Thymus (tissue), 11 donors: ENCODE measurements around the gene SIRT7. TPM values are rescaled to one million over a fixed set of nuclear protein-coding genes. Genes with fewer than 3 reads are reported as not detected.
A peak's percentile ranks its signal among the peaks of the same experiment; 100 is the strongest.

Experiments used
- DNase-seq, 9 donors: peaks; one replicate each; pipeline ENCODE4 v3.0.0-alpha.2; 2013; ENCODE audit warnings: low spot score in 9 of 9, low read depth in 6 of 9, missing footprints in 1 of 9
- H3K27ac ChIP-seq, 2 donors: one replicate each; pipeline ENCODE4 v1.5.1; 2013; ENCODE audit warnings: control low read depth in 1 of 2, low read depth in 1 of 2, low read length in 1 of 2, mild to moderate bottlenecking in 1 of 2, moderate library complexity in 1 of 2
- H3K27me3 ChIP-seq, 2 donors: one replicate each; pipeline ENCODE4 v1.5.1; 2013; ENCODE audit warnings: low read length in 1 of 2; ENCODE audit not compliant: control insufficient read depth in 2 of 2, insufficient read depth in 1 of 2
- H3K36me3 ChIP-seq, 2 donors: one replicate each; pipeline ENCODE4 v1.5.1; 2013; ENCODE audit warnings: low read length in 1 of 2, mild to moderate bottlenecking in 1 of 2, moderate library complexity in 1 of 2; ENCODE audit not compliant: control insufficient read depth in 2 of 2, insufficient read depth in 2 of 2
- H3K4me1 ChIP-seq, 2 donors: one replicate each; pipeline ENCODE4 v1.5.1; 2013; ENCODE audit warnings: low read length in 2 of 2; ENCODE audit not compliant: control insufficient read depth in 2 of 2, insufficient read depth in 2 of 2
- H3K4me3 ChIP-seq, 2 donors: one replicate each; pipeline ENCODE4 v1.5.1; 2013; ENCODE audit warnings: low read length in 2 of 2, control low read depth in 1 of 2, mild to moderate bottlenecking in 1 of 2
- H3K9me3 ChIP-seq, 2 donors: one replicate each; pipeline ENCODE4 v1.5.1; 2013; ENCODE audit warnings: low read length in 1 of 2, mild to moderate bottlenecking in 1 of 2; ENCODE audit not compliant: control insufficient read depth in 2 of 2, insufficient read depth in 1 of 2
- WGBS: extraction: QIAGEN DNeasy Blood & Tissue Kit; methylation state at CpG from one replicate; pipeline ENCODE4 v1.1.7; 2013; 5-methylcytosine and 5-hydroxymethylcytosine counted together
- polyA plus RNA-seq: library from polyadenylated mRNA; stranded (reverse); fragments of 200-250 nt; gene quantifications from one replicate; pipeline ENCODE4 v1.2.3, GENCODE V29; 2013
- total RNA-seq: library from RNA; stranded (reverse); fragments of 120-200 nt; gene quantifications from one replicate; pipeline ENCODE4 v1.2.4, GENCODE V29; 2013
- donor health status: healthy.

Gene SIRT7
- total and polyA plus RNA-seq, 2 donors = 16.1 to 47.7 TPM

DNA sequence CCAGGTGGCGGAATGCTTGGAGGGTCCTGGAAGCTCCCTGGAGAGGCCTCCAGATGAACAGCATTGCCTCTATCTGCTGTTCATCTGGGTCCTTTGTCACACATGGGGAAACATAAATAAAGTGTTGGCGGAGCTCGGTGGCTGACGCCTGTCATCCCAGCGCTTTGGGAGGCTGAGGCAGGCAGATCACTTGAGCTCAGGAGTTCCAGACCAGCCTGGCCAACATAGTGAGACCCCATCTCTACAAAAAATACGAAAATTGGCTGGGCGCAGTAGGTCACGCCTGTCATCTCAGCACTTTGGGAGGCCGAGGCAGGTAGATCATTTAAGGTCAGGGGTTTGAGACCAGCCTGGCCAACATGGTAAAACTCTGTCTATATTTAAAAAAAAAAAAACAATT is 26.9 kb upstream of the SIRT7 start:
- Histone ChIP-seq H3K4me1 (peaks cover 0 to 11% of the 10 kb centered on the region in 2 donors), H3K9me3 (no peaks in the 10 kb centered on the region), H3K27ac (no peak overlapping the region), H3K36me3 (no peaks in the 10 kb centered on the region), H3K4me3 (no peak overlapping the region), H3K27me3 (peaks cover 11 to 51% of the 10 kb centered on the region in 2 donors)
- WGBS = 97% methylated on average over 9 of the region's 9 CpGs
- DNase-seq = no peak

DNA sequence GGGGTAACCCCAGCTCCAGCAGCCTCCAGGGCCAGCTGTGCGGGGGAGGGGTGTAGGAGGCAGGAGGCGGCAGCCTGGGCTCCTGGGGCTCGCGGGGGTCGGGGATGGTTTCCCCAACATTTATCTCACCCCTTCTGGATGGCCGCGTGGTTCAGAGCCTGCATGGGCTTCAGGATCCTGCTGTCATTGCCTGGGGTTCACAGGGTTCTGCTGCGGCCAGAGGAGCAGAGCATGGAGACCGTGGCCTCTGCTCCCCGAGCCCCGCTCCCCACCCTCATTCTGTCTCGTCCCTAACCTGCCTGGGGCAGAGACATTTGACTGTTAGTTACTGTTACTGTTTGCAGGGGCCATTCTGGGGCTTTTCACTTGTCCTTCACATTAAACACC is 24.2 kb upstream of the SIRT7 start:
- DNase-seq = no peak
- peaks cover 0 to 15% of the 10 kb centered on the region in 2 donors for H3K4me1 ChIP-seq
- peaks cover 0 to 6% of the 10 kb centered on the region in 2 donors for H3K9me3 ChIP-seq
- 71% methylated on average over 12 of the region's 12 CpGs for WGBS
- H3K36me3 ChIP-seq = no peaks in the 10 kb centered on the region
- H3K4me3 ChIP-seq = no peak overlapping the region
- no peak overlapping the region for H3K27ac ChIP-seq
- H3K27me3 ChIP-seq = peaks cover 11 to 70% of the 10 kb centered on the region in 2 donors

DNA sequence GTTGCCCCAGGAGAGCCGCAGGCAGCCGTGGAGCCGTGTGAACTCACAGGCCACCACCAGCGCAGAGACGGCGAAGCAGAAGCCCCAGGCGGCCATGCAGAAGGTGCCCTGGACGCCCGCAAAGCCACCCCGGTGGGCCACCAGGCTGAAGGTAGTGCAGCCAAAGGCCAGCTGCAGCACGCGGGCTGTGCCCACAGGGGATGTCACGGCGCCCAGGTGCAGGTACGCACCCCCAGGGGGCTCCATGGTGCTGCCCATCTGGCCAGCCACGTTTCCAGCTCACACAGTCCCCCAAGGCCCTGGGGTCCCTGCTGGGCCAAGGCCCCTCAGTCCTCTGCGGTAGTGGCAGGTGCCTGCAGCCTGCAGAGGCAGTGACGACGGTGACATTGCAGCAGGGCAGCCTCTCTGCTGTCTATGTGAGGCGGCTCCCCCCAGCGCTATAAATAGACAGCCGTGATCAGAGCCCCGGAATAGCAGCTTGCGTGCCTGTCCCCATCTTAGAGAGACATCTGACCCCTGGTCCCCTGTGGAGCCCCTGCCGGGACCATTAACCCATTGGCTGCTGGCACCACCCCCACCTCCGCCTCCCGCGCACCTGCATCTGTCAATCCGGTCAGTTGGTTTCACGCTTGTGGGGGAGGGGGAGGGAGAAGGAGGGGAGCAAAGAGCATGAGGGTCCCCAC is 23.6 kb upstream of the SIRT7 start:
- no peak overlapping the region for H3K4me3 ChIP-seq
- peaks cover 4 to 19% of the 10 kb centered on the region in 2 donors for H3K4me1 ChIP-seq
- 64% methylated on average over 30 of the region's 30 CpGs for WGBS
- peaks cover 11 to 72% of the 10 kb centered on the region in 2 donors for H3K27me3 ChIP-seq
- H3K36me3 ChIP-seq = no peaks in the 10 kb centered on the region
- DNase-seq = peak in 1 of 9 donors; percentile 53
- H3K9me3 ChIP-seq = peaks cover 0 to 11% of the 10 kb centered on the region in 2 donors
- H3K27ac ChIP-seq = no peak overlapping the region

DNA sequence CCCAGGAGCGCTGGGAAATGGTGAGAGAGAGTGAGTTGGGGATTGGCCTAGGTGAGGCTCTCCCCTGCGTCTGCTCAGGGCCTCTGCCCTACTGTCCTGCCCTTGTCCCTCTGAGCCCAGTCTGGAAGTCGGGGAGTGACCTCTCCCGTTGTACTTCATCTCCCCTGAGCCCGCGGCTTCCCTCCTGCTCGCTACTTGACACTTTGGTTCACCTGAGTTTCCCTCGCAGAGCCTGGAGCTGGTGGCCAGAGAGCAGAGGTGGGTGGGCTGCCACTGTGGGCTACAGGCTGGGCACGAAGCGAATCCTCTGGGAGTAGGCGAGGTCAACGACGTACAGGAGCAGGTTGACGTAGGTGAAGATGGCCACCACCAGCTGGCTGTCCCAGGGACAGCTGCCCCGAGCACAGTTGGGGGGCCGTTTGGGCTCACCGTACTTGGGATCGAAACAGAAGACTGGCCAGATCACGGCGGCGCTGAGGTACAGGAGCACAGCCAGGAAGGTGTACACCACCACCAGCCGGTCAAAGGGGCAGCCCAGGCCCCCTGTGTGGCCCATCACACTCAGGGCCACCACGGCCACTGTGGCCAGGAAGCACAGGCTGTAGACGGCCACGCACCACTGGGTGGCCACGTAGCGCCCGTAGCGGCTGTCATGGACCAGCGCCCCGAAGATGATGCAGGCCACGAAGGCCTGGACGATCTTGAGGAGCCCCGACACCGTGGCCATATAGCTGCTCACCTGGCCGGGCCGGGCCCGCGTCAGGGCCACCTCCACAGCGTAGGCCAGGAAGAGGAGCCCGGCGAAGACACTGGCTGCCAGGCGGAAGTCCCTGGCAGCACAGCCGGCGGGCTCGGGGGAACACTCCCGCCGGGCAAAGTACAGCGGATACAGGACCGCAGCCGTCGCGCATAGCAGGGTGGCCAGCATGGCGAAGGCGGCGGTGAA is 22.8 kb upstream of the SIRT7 start:
- peaks cover 11 to 77% of the 10 kb centered on the region in 2 donors for H3K27me3 ChIP-seq

DNA sequence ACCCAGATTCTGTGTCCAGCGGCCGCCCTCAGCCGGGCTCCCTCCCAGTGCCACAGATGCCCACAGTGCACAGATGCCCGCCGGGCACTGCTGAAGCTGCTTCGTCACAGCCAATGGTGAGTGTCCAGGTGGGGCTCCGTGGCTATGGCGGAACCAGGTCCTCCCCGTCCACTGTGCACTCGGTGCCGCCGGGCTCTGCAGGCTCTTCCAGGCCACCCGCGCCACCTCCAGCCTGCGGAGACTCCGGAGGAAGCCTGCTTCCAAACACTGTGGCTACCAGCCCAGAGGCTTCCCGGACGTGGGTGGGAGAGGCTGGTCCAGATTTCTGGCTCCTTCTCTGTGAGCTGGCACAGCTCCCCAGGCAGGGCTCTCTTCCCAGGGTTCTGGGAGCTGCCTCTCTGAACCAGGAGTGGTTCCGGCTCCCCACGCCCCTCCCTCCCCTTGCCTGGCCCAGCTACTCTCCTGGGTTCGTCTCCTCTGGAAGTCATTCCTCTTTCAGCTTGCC is 22.0 kb upstream of the SIRT7 start:
- H3K27ac ChIP-seq = no peak overlapping the region

More for the DNA sequence above, 22.8 kb upstream of the SIRT7 start:
- Histone ChIP-seq H3K27ac (no peak overlapping the region), H3K36me3 (no peaks in the 10 kb centered on the region), H3K4me1 (peaks cover 5 to 22% of the 10 kb centered on the region in 2 donors), H3K9me3 (peaks cover 0 to 14% of the 10 kb centered on the region in 2 donors), H3K4me3 (no peak overlapping the region)
- no peak for DNase-seq
- 97% methylated on average over 56 of the region's 56 CpGs for WGBS

DNA sequence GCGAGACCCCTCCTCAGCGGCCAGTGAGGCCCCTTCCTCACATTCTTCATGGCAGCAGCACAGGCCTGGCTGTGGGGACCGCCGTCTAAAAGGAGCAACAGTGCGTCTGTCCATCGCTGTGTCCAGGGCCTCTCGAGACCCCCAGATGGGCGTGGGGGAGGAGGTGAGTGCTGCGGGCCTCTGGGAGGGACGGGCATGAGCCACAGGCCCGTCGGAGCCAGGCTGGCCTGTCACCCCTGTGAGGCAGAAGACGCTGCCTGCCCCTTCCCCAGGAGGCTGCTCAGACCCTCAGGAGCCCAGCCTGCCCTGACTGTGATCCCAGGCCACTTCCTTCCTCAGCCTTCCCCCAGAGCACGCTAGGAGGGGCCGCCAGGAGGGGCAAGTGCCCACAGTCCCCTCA is 21.2 kb upstream of the SIRT7 start:
- Histone ChIP-seq H3K4me1 (peaks cover 5 to 22% of the 10 kb centered on the region in 2 donors), H3K9me3 (peaks cover 0 to 14% of the 10 kb centered on the region in 2 donors), H3K27me3 (peaks cover 11 to 76% of the 10 kb centered on the region in 2 donors), H3K27ac (no peak overlapping the region), H3K4me3 (no peak overlapping the region), H3K36me3 (no peaks in the 10 kb centered on the region)
- no peak for DNase-seq
- 55% methylated on average over 15 of the region's 15 CpGs for WGBS

More for the DNA sequence above, 22.0 kb upstream of the SIRT7 start:
- Histone ChIP-seq H3K27me3 (peaks cover 11 to 81% of the 10 kb centered on the region in 2 donors), H3K9me3 (peaks cover 0 to 14% of the 10 kb centered on the region in 2 donors), H3K36me3 (no peaks in the 10 kb centered on the region), H3K4me3 (no peak overlapping the region), H3K4me1 (peaks cover 5 to 22% of the 10 kb centered on the region in 2 donors)
- no peak for DNase-seq
- 96% methylated on average over 21 of the region's 21 CpGs for WGBS

DNA sequence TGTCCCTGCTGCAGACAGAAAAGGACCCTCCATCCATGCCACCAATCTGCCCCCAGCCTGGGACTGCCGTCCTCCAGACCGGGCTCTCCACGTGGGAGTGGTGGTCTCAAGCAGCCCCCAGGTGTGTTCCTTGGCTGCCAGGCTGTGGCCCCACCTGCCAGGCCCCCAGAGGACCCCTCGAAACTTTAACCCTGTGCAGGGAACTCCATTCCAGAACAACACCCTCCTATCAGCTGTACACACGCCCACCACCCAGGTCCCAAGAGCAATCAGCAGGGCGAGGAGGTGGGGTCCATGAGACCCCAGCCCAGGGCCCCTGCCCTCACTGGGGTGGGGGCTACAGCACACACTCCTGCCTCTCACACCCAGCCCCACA is 17.7 kb upstream of the SIRT7 start:
- no peaks in the 10 kb centered on the region for H3K36me3 ChIP-seq
- peaks cover 5 to 19% of the 10 kb centered on the region in 2 donors for H3K4me1 ChIP-seq
- peaks cover 0 to 14% of the 10 kb centered on the region in 2 donors for H3K9me3 ChIP-seq
- WGBS = 97% methylated on average over 6 of the region's 6 CpGs
- H3K27me3 ChIP-seq = peaks cover 2 to 70% of the 10 kb centered on the region in 2 donors
- no peak overlapping the region for H3K27ac ChIP-seq
- no peak for DNase-seq
- no peak overlapping the region for H3K4me3 ChIP-seq

DNA sequence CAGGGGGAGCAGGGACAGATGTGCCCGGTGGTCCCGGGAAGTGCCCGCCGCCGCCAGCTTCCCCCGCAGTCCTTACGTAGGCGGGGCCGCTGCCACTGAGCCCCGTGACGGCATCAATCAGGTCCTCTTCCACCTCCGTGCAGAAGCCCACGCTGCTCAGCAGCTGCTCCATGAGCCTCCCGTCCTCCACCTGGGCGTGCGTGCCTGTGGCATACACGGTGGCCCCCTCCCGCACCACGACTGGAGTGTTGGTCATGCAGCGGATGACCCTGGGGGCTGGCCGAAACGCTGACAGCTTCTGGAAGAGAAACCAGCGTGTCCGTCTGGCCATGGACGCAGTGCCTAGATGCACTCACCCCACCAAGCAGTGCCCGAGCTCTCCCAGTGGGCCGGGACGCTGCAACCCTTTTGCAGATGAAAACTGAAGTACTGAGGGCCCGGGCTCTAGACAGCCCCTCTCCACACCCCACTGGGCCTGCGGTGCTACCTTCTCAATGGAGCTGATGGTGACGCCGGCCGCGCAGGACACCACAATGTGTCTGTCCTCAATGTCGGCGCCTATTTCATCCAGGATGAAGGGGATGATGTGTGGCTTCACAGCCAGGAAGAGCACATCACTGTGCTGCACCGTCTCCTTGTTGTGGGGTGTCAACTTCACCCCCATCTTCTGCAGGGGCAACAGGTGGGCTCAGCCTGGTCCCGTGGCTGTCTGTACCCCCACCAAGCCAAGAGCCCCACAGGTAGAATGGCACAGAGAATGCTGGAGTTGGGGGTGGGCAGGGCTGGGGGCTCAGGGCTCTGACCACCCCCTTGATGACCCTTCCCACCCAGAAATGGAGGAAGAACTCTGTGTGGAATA is 17.1 kb upstream of the SIRT7 start:
- DNase-seq = no peak
- H3K4me3 ChIP-seq = no peak overlapping the region
- H3K27me3 ChIP-seq = peaks cover 0 to 70% of the 10 kb centered on the region in 2 donors
- H3K9me3 ChIP-seq = peaks cover 0 to 14% of the 10 kb centered on the region in 2 donors
- H3K27ac ChIP-seq = no peak overlapping the region
- WGBS = 96% methylated on average over 38 of the region's 38 CpGs
- H3K36me3 ChIP-seq = no peaks in the 10 kb centered on the region
- peaks cover 5 to 21% of the 10 kb centered on the region in 2 donors for H3K4me1 ChIP-seq
